K562 (cell line): ENCODE measurements around the gene CLDN25. TPM values are rescaled to one million over a fixed set of nuclear protein-coding genes. Genes with fewer than 3 reads are reported as not detected.

ENCODE experiments used
- HMG20B ChIP-seq: fragments of 250-450 bp; sonication (Bioruptor Pico); IDR thresholded peaks from 2 replicates; pipeline ENCODE4 v1.5.0; 2021; ENCODE audit warnings: mild to moderate bottlenecking
- JUN ChIP-seq, 2 experiments: sonication (generic) in 1 of 2; formaldehyde crosslinking in 1 of 2; IDR thresholded peaks; 2 replicates each; pipeline versions ENCODE4 v1.6.1 to v1.8.0; 2012 to 2022; ENCODE audit warnings: borderline replicate concordance in 2 of 2, mild to moderate bottlenecking in 2 of 2, improper control_type of control experiment in 1 of 2, low read depth in 1 of 2, low read length in 1 of 2, missing genetic modification reagents in 1 of 2
- SIX5 ChIP-seq, 2 experiments: IDR thresholded peaks; 2 replicates each; pipeline ENCODE4 v1.6.1; 2011; ENCODE audit warnings: low read length in 2 of 2, borderline replicate concordance in 1 of 2, low read depth in 1 of 2, mild to moderate bottlenecking in 1 of 2, moderate library complexity in 1 of 2; ENCODE audit not compliant: insufficient read depth in 1 of 2
- polyA plus RNA-seq, 8 experiments: library from polyadenylated mRNA; depleted of rRNA in 4 of 8; stranded (reverse) in 5 of 8; unstranded in 3 of 8; fragments of >200 nt; fragmentation: Nextera tagmentation in 2 of 8; fragmentation: Illumina TruSeq in 1 of 8; extraction: Ambion mirVana in 2 of 8; extraction: Trizol in 1 of 8; gene quantifications; 2 replicates each; pipeline versions ENCODE4 v1.2.1 to v1.2.3, GENCODE V29; 2011 to 2014; ENCODE audit warnings: inconsistent platforms in 1 of 8, missing spikeins in 1 of 8
- total RNA-seq, 7 experiments: library from RNA; depleted of rRNA in 6 of 7; stranded (reverse); fragments of >200 nt in 6 of 7; fragmentation: Illumina TruSeq in 2 of 7; extraction: Trizol in 2 of 7; gene quantifications; 2 replicates each; pipeline versions ENCODE4 v1.2.1 to v1.2.3, GENCODE V29; 2011 to 2021; ENCODE audit warnings: low replicate concordance in 1 of 7
- TF ChIP-seq, protein P1 (sequence below), 2 experiments: fragments of 450-650 bp; IDR thresholded peaks; 2 replicates each; pipeline ENCODE4 v1.6.1; 2016; ENCODE audit warnings: mild to moderate bottlenecking in 2 of 2, borderline replicate concordance in 1 of 2, low read depth in 1 of 2, moderate library complexity in 1 of 2
- TF ChIP-seq, protein P2 (sequence below): fragments of 450-650 bp; IDR thresholded peaks from 2 replicates; pipeline ENCODE4 v1.6.1; 2016; ENCODE audit warnings: low read depth, mild to moderate bottlenecking, moderate library complexity

CLDN25 gene
- total and polyA plus RNA-seq, 9 of the 15 experiments (the other 6 are each of a cell fraction or from before 2014, with no cell fraction given): not detected

DNA sequence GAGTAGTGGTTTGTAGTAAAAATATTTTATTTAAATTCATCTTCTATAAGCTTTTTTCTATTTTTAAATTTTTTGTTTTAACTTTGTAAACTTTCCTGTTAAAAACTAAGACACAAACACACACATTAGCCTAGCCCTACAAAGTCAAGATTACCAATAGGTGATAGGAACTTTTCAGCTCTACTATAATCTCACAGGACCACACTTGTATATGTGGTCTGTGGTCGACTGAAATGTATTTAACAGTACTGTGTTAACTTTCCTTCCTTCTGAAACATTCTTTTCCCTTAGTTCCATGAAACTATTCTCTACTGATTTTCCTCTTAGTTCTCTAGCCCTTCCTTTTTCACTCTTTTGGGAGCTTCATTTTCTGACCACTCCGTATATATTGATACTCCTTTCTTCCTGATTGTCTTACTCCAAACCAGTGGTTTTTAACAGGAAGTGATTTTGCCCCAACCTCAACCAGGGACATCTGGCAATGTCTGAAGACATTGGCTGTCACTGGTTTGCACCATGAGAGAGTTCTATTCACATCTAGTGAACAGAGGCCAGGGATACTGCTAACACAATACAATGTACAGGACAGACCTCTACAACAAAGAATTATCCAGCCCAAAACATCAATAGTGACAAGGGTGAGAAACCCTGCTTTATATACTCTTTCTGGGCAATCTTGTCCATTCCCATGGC, 14.9 kb upstream of the CLDN25 start (continued):
- TF ChIP-seq, protein P1, sequence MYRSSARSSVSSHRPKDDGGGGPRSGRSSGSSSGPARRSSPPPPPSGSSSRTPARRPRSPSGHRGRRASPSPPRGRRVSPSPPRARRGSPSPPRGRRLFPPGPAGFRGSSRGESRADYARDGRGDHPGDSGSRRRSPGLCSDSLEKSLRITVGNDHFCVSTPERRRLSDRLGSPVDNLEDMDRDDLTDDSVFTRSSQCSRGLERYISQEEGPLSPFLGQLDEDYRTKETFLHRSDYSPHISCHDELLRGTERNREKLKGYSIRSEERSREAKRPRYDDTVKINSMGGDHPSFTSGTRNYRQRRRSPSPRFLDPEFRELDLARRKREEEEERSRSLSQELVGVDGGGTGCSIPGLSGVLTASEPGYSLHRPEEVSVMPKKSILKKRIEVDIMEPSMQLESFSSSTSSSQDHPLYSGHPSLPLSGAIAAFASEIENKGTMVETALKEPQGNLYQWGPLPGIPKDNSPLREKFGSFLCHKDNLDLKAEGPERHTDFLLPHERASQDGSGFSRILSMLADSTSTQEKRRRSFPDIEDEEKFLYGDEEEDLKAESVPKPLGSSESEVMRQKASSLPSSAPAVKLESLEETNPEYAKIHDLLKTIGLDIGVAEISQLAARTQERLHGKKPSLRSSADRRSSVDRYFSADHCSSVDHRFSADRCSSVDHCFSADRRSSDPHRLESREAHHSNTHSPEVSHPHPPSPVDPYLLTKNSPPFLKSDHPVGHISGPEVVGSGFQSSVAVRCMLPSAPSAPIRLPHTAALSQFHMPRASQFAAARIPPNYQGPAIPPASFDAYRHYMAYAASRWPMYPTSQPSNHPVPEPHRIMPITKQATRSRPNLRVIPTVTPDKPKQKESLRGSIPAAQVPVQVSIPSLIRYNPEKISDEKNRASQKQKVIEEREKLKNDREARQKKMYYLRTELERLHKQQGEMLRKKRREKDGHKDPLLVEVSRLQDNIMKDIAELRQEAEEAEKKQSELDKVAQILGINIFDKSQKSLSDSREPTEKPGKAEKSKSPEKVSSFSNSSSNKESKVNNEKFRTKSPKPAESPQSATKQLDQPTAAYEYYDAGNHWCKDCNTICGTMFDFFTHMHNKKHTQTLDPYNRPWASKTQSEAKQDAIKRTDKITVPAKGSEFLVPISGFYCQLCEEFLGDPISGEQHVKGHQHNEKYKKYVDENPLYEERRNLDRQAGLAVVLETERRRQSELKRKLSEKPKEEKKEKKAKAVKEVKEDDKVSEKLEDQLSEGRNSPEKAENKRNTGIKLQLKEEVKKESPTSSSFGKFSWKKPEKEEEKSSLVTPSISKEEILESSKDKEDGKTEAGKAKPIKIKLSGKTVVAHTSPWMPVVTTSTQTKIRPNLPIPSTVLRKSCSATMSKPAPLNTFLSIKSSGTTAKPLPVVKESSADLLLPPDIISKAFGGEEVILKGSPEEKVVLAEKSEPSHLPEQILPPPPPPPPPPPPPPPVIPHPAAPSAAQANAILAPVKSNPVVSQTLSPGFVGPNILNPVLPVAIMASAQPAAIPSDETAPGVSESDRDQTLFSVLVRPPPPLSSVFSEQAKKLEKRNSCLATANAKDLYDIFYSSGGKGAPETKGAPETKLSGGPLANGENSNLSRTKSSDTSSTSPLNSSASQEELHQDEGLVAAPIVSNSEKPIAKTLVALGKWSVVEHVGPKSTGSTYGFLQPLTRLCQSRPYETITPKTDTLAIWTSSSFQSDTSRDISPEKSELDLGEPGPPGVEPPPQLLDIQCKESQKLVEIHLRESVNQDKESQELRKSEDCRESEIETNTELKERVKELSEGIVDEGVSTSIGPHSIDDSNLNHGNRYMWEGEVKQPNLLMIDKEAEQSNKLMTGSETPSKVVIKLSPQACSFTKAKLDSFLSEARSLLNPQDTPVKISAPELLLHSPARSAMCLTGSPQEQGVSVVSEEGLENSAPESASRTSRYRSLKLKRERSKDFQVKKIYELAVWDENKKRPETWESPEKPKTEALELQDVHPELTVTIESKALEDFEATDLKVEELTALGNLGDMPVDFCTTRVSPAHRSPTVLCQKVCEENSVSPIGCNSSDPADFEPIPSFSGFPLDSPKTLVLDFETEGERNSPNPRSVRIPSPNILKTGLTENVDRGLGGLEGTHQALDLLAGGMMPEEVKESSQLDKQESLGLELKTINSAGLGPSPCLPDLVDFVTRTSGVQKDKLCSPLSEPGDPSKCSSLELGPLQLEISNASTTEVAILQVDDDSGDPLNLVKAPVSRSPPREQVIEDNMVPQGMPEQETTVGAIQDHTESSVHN (IDR thresholded peaks at IDR 0.05; ENCODE audit: borderline replicate concordance in 1 of 2, low read depth in 1 of 2): no peak
- TF ChIP-seq SIX5 (IDR thresholded peaks at IDR 0.05; ENCODE audit: borderline replicate concordance in 1 of 2, insufficient read depth in 1 of 2, low read depth in 1 of 2, low read length in 2 of 2) (no peak), JUN (IDR thresholded peaks at IDR 0.05; ENCODE audit: borderline replicate concordance, low read depth, low read length) (no peak), JUN (CRISPR knock-in tag; IDR thresholded peaks at IDR 0.05; ENCODE audit: borderline replicate concordance) (no peak), HMG20B (no peak)
- TF ChIP-seq, protein P2, sequence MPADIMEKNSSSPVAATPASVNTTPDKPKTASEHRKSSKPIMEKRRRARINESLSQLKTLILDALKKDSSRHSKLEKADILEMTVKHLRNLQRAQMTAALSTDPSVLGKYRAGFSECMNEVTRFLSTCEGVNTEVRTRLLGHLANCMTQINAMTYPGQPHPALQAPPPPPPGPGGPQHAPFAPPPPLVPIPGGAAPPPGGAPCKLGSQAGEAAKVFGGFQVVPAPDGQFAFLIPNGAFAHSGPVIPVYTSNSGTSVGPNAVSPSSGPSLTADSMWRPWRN: no peak
